T-helper 2 cell treated with Interferon-gamma antibody and Interleukin-4, amounts not matched to agents 100 ng/mL and 5 ng/mL, for 36 hours (primary cell): ENCODE data around the gene COL21A1. TPM values are rescaled to one million over a fixed set of nuclear protein-coding genes. Genes with fewer than 3 reads are reported as not detected.
"Not testable (repeated sequence)": the region's sequence is repeated elsewhere in the genome, so short reads cannot be mapped to it uniquely, and the experiment has no call there.

Source experiments
- intact Hi-C: fragments of 100-400 bp; cut with micrococcal nuclease; formaldehyde crosslinking; loops from one replicate; pipeline ENCODE4 v1.15.1; 2023
- total RNA-seq: library from RNA; stranded (reverse); gene quantifications from 2 replicates; pipeline ENCODE4 v1.2.3, GENCODE V29; 2022

Gene COL21A1
- not detected in 2 replicates for total RNA-seq

DNA sequence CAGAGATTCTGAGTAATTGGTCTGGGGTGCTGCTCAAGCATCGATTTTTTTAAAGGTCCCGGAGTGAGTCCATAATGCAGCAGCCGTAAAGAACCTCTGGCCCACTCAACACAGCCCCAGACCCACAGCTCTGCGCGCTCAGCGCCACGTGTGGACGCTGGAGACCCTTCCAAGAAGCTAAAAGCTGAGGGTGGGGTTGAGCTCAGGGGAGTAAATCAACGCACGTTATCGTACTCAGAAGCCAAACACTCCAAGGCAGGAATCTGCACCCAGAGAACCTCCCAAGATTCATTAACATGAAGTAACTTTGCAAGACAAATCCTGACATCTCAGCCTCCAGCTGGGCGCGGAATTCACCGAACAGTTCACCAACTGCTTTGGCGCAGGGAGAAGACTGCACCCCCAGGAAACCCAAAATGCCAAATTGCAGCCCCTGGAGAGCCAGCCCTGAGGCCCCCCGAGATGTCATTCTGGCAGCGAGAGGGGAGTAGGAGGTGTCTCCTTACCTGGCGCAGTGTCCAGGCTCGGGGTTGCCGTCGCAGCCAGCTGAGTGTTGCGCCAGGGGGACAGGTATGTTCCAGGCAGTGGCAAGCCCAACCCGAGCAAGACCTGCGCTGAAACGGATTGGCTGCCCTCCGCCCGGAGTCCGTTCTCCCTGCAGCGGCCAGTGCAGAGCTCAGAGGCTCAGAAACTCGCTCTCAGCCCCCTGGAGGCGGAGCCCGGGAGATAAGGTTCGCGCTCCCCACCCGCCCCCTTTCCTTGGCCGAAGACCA, at the start of gene COL21A1:
TSS of gene COL21A1 (minus strand) at position 700 of the 773 bp plus-strand sequence. CDS start 64,962 bp downstream, outside the sequence.
- intact Hi-C loops, result no loop called here

DNA sequence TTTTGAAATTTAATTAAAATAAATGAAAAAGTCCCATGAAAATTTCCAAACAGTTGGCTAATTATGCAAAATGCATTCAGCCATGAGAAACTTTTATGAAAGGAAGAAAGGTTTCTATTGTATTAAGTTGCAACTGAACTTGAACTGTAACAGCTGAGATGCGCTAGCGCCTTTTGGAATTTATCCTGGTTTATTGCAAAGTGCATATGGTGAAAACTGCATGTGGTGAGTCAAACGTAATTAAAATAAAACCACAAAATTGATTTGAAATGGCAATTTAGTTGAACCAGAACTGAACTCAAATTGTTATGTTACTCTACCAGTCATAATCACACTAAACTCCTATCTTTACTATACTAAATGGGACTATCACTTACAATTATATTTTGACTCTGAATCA, 46.4 kb upstream of the COL21A1 start:
- intact Hi-C loops, result no loop called here

DNA sequence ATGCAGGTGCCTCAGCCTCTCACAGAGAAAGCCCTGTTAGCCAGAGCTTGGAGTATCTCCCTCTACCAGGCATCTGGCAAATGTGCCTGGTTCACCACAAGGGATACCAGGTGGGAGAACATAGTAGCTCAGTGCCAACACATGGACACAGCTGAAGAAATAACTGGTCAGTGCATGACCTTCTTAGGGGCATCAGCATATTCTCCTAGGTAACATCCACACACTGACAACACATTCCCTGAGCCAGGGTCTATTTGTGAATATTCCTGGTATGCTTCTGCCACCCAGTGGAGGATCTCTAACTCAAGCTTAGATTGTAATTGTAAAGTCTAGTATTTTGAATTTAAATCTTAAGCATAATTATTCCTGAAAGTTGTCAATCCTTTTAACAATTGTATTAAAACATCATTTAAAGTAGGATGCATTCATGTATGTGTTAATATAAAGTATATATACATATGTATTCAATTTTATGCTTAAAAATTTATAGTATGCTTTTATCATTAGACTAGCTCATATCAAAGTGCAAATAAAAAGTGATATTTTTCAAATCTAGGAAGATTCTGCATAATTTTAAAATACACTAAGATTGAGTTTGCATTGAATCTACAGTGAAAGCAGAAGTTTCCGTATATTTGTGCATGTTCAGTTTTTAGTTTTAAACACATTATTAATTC, 45.3 kb upstream of the COL21A1 start:
- intact Hi-C loops, result no loop called here

DNA sequence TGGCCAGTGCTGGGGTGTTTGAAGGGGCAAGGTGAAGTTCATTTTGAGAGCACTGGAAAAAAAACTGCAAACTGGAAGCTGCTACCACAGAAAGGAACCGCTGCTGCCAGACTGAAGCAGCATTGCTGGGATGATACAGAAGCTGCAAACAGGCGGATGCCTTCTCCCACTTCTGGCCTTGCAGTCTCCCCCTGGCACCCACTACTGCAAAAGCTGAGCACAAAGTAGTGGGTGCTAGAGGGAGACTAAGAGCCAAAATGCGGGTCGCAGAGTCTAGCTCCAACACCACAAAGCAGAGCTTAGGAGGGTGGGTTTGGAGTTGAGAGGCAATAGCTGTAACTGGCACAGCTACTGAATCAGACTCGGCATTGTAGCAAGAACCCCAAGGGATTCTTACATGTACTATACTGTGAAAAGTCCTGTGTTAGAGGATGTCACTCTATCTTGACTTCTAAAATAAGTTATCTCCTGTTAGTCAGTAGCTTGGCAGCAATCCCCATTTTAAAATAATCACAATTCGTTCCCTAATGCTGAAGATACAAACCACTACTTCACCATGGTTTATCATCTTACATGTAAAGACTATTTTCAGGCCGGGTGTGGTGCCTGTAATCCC, 44.0 kb upstream of the COL21A1 start:
- intact Hi-C loops, result no loop called here

DNA sequence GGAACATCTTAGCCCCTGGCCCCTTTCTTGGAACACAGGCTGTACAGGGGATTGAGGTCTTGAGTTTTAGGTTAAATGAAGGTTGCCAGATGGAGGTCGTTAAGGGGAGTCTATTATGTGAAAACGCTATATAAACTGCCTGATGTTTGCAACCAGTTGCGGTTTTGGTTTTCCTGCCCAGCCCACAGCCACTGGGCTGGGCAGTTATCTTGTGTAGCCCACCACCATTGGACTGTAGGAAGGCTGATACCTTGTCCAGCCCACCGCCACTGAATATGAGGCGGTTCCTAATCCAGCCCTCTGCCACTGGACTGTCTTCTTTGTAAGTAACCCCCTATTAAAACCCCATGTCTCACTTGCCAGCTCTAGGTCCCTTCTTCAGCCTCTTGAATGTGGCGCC, 42.3 kb upstream of the COL21A1 start:
- intact Hi-C loops, result no loop called here

DNA sequence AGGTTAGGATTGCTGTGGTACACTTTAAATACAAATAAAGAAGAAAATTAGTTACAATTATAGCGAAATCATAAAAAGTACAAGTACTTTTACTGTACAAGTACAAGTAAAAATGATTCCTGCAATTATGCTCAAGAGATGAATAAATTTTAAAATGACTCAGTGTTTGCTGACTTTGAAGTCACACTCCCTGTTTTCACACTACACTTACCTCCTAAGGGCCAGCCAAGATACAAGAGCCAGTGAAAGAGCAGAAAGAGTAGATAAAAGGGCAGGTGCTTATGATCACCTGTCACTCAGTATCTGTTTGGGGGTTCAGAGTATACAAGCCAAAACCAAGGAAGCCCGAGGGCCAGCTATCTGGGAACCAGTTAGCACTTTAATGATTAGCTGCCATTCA, 41.0 kb upstream of the COL21A1 start:
- intact Hi-C loops, result no loop called here

DNA sequence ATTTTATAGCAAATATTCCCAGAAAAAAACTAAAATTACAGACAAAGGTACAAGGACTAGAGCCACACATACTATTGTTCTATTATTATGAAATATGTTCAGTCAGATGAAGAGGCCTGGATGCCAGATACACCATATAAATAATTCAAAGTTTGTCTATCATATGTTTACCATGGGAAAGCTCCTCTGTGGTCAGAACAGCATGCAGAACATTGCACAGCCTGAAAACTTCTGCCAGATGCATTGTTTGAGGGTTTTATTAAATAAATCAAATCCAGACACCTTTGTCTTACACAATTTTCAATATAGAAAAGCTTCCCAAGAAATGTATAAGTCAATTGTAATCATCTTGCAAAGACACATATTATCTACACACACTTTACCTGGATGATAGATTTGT, 35.0 kb upstream of the COL21A1 start:
- intact Hi-C loops, result no loop called here

DNA sequence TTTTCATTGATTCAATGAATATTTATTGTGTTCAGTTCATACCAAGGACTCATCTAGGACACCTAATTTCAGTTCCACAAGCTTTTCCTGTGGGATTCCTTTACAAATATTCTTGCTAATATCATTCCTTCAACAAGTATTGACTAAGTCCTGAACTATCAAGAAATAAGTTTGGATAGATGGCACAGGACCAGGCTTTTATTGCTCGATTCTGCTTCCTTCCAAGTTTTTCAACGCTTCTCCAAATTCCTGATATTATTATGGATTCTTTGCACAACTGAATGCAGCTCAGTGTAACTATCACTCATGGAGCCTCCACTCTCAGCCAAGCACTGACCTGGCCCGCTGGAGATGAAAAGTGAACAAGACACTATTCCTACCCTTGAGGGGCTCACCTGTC, 32.7 kb upstream of the COL21A1 start:
- intact Hi-C loops, result no loop called here

DNA sequence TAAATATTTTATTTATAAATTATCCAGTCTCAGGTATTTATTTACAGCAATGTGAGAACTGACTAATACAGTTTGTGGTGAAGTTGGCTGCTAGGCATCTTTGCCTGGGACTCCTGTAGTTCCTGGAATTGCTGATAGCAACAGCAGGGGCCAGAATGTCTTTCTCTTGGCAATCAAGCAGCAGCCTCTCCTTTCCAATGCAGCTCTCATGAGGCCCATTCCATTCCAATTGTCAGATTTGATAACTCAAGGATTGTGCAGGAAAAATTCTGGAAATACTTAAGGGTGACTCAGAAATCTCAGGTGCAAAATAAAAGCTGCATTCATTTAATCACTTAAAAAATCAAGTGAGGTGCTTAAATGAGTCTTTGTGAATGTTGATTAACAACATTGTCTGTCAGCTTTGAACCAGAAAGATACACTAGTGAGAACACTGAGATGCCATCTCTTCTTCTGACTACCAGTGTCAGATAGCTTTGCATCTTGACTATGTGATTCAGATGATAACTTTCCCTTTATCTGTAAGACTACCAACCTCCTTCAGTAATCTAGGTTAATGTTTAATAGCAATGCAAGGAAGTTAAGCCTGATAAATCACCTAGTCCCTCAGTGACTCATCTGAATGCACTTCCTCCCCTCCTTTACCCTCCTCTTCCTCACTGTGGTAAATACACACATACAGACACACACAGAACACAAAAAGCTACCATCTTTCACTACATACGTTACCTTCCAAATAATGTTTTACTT, 32.1 kb upstream of the COL21A1 start:
- intact Hi-C loops, result no loop called here

DNA sequence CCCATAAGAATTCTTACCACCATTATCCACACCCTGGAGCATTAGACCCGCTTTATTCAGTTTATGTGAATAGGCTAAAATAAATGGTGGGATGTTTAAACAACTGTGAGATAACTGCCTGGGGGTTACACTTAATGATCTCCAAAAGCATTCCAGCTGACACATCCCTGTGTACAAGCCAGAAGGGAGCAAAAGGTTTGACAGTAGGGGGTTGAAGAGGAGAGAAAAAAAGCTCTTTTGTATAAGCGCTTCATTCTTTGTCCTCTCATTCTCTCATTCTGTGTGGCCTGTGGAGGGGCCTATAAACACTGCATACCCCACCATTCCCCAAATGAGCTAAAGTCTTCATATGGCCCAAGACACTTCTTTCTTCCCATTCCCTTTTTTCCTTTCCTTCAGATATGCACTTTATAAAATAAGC, 30.8 kb upstream of the COL21A1 start:
- intact Hi-C loops, result no loop called here

DNA sequence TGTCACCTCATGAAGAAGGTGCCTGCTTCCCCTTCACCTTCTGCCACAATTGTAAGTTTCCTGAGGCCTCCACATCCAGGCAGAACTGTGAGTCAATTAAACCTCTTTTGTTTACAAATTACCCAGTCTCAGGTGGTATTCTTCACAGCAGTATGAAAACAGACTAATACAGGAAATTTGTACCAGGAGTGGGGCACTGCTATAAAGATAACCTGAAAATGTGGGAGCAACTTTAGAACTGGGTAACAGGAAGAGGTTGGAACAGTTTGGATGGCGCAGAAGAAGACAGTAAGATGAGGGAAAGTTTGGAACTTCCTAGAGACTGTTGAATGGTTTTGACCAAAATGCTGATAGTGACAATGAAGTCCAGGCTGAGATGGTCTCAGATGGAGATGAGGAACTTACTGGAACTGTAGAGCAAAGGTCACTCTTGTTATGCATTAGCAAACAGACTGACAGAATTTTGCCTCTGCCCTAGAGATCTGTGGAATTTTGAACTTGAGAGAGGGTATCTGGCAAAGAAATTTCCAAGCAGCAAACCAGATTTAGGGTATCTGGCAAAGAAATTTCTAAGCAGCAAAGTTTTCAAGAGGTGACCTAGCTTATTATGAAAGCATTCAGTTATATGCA, 23.5 kb upstream of the COL21A1 start:
- intact Hi-C loops, result no loop called here

DNA sequence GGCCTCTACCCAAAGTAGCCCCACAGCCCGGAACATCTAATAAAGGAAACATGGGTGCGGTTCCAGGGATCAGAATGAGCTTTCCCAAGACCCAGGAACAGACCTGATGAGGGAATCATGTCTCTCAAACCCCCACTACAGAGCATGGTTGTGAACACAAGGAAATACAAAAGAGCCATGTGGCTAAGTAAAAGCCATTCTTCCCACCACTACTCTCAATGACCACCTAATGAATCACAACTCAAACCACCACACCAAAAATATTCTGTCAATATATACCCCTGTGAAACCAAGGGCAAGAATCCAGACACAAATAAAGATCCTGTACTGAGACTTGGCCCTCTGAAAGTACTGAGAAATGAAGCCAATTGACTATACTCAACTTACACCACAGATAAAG, 20.9 kb upstream of the COL21A1 start:
- intact Hi-C loops, result no loop called here

DNA sequence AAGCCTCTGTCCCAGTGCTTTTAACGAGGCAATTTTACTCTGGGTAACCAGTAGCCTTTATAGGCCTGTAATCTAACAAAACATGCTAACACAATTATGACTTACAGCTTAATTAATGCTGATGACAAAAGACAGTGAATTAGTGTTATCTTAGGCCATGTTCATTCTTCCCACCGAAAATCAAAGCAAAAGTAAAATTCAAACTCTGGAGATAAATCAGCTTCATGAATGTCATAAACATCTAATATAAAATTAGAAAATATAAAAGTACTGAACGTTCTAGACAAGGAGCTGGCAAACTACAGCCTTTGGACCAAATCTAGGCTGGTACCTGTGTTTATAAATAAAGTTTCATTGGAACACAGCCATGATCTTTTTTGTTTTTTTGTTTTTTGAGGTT, 18.6 kb upstream of the COL21A1 start:
- intact Hi-C loops, result no loop called here

DNA sequence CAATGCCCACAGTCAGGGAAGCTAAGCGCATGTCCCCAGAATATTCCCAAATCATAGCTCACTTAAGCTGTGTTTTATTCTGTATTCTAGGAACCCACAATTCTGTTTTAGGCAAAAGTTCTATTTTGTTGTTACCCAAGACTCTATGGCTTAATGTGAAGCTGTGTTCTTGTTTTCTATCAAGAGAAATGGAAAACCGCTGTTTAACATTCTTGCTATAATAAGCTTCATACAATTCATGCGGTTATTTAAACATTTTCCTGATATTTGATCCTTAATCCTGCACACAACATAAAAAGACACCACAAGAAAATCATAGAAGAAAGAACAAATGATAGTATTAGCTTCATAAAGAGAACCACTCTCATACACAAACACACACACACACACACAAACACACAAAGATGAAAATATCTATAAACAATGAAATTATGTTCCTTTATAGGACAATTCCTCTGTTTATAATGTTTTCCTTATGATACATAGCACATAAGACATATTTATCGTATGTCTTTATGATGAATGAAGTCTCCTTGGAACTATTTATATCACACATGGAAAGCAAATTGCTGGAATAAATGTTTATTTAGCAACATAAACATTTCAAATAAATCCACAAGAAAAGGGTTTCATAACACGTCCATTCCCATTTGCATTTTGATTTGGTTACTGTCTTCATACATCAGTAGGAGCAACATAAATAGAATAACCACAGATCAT, 16.4 kb upstream of the COL21A1 start:
- intact Hi-C loops, result no loop called here

DNA sequence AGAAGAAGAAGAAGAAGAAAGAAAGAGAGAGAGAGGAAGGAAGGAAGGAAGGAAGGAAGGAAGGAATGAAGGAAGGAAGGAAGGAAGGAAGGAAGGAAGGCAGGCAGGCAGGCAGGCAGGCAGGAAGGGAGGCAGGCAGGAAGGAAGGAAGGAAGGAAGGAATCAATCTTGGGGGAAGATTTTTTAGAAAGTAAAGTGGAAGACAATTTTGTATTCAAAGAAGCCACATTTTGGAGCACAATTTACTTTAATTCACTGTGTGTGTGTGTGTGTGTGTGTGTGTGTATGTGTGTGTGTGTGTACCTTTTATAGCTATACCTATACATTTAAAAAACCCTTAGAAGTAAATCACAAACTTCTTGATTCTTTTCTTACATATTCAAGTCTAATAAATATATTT, 13.2 kb upstream of the COL21A1 start:
- intact Hi-C loops, result not testable (repeated sequence)

DNA sequence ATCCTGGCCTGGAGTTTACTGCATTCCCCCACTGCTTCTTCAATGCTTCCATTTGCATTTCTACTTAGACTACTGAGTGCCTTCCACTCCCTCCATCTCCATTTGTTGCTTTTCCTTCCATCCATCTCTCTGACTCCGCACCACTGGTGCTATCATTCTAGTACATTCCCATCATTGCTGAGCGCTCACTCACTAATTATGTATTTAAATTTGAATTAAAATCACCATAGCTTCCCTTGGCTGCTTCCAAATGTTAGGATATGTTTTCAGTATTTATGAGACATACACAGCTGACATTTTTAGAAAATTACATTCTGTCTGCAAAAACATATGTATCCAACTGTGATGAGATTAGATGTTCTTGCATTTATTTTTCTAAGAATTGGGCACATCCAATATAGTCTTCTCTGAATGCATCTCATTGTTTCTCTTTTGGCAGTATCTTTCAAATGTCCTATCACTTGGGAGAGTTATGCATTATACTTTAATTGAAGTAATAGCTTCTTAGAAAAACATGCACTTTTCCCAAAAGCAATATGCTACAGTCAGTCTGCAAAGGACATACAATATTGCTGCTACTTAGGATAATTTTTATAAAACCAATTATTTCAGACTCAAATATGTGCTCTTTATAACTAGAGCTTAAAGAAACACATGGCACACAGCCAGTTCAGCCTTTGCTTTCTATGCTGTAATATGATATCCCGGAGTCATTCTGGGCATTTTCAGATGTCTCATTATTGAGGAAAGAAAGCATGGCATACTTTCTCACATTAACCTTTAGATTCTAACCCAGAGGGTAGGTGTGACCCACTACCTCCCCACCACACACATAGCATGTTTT, 12.1 kb upstream of the COL21A1 start:
- intact Hi-C loops, result no loop called here

DNA sequence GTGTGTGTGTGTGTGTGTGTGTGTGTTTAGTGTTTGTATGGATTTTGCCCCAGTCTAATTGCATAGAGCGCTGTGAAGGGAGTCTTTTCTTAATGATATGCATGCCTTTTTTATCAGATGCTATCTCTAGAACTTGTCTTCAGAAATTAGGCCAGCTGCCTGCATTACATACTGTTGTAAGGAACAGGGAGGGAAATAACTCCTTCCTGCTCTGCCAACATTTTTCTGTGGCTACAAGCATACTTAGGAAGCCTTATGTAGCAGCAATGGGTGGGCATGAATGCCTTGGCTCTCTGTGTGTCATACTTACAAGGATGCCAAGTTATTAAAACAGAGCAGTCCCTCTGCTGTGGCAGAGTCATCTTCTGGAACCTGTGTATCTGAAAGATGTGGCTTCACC, 8.0 kb upstream of the COL21A1 start:
- intact Hi-C loops, result no loop called here

DNA sequence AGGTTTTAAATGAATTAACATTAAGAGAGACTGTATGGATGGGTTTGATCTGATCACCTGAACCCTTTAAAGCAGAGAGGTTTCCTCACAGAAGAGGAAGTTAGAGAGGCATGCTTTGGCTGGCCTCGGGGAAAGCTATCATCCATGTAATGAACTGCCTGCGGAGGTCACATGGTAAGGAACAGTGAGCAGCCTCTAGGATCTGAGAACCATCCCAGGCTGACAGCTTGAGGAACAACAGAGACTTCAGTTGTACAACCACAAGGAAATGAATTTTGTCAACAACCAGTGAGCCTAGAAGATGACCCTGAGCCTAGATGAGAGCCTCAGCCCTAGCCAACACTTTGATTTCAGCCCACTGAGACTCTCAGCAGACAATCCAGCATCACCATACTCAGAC, 2.9 kb upstream of the COL21A1 start:
- intact Hi-C loops, result no loop called here

DNA sequence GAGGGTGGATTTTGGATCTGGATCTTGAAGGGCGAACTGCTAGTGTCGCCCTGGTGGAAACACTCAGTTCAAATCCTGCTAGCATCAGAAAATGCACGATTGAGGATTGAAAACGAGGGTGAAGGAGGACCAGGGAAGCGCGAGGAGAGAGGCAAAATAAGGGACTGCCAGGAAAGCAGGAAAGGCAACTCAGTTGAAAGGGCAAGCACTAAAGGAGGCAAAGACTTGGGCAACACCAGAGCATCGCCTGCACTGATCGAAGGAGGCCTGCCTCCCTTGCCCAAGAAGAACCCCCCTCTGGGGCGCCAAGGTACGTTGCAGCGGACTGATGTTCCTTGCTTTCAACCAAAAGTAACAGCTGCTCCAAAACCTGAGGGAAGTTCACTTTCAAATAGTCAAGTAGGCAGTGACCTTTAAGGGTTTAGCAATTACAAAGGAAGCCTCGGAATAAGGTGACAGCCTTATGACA, 308 bp upstream of the COL21A1 start:
- intact Hi-C loops, result no loop called here

DNA sequence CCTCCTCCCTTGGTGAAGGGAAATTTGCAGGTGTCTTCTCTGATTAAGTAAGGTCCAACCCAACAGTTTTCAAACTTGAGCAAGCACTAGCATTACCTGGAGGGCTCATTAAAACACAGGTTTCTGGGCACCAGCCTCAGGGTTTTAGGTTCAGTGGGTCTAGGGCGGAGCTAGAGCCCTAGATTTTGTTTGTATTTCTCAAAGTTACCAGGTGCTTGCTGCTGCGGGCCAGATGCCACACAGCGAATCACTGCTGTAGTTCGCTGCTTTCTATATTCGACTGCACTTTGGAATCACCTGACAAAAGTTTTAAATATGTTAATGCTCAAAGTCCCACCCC, 869 bp downstream of the COL21A1 start:
- intact Hi-C loops, result no loop called here
